GM19035 (cell line): ENCODE results near the gene COA7.
"Not testable (repeated sequence)": the region's sequence is repeated elsewhere in the genome, so short reads cannot be mapped to it uniquely, and the experiment has no call there.

Experiments used
- ATAC-seq: cut with Tn5 transposase; IDR thresholded peaks from one replicate; pipeline ENCODE4 v1.9.1; 2021; ENCODE audit not compliant: unreplicated experiment

COA7 gene

GRCh38 chr1:52697795-52698674 is at the start of gene COA7:
COA7 (minus strand) TSS chr1:52698347; CDS start chr1:52698326, 21 bp downstream.
- peak; percentile 50 for ATAC-seq

GRCh38 chr1:52747450-52747849 is 49.3 kb upstream of the COA7 start:
- no peak for ATAC-seq

GRCh38 chr1:52746189-52746588 is 48.0 kb upstream of the COA7 start:
- no peak for ATAC-seq

GRCh38 chr1:52741259-52741658 is 43.1 kb upstream of the COA7 start:
- ATAC-seq, result no peak

- ATAC-seq, result no peak
Measured at GRCh38 chr1:52739699-52740467, 41.7 kb upstream of the COA7 start.

GRCh38 chr1:52738893-52739292 is 40.7 kb upstream of the COA7 start:
- no peak for ATAC-seq

GRCh38 chr1:52738148-52738547 is 40.0 kb upstream of the COA7 start:
- ATAC-seq, result no peak

DNA sequence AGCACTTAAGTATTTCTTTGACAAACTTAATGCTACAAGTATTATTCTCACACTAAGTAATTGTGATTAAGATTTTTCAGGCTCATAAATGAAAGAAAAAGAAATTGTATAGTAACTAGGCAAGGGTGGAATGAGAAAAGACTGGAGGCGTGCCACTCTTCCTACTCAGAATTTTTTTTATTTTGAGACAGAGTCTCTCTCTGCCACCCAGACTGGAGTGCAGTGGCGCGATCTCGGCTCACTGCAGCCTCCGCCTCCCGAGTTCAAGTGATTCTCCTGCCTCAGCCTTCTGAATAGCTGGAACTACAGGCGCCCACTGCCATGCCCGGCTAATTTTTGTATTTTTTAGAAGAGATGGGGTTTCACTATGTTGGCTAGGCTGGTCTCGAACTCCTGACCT is 37.2 kb upstream of the COA7 start:
- ATAC-seq, result not testable (repeated sequence)

GRCh38 chr1:52733368-52733767 is 35.2 kb upstream of the COA7 start:
- ATAC-seq, result no peak

GRCh38 chr1:52727956-52728656 is 30.0 kb upstream of the COA7 start:
- ATAC-seq, result no peak

GRCh38 chr1:52727114-52727586 is 29.0 kb upstream of the COA7 start:
- ATAC-seq, result no peak

DNA sequence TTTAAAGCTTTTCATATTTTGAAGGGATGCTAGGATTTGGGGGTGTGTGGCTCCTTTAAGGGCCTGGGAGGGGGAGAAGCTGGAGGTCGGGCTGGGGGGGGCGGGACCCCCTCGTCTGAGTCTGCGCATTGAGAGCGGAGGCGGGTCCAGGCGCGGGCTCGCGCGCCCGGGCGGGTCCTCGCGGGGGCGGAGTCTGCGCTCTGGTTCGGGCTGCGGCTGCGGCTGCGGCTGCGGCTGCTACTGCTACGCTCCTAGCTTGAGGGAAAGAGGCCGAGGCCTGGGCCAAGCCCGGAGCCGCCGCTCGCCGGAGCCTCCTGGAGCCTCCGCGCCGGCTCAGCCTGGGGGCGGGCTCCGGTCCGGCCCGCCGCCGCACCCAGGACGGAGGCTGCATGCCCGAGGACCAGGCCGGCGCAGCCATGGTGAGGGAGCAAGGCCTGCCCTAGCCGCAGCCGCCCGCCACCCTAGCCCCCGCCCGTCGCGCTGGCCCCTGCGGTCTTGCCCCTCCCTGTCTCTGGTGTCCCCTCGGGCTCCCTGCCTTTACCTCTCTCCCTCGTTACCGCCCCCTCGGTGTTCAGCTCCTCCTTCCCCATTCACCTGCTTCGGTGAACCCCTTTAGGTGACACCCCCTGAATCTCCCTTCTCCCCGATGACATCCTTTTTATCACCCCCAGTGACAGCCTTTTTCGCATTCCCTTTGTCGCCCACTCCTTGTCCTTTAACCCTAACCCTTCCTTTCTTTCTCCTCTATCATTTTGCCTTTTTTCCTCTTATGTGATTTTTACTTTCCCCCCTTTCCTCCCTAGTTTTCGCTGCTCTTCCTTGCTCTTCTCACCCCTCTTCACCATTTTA is 28.3 kb upstream of the COA7 start, which contains the start of gene ZYG11B:
ZYG11B (plus strand) TSS at position 189 of the 849 bp plus-strand sequence; CDS start at position 390, 201 bp downstream.
- ATAC-seq, result peak; percentile 92

DNA sequence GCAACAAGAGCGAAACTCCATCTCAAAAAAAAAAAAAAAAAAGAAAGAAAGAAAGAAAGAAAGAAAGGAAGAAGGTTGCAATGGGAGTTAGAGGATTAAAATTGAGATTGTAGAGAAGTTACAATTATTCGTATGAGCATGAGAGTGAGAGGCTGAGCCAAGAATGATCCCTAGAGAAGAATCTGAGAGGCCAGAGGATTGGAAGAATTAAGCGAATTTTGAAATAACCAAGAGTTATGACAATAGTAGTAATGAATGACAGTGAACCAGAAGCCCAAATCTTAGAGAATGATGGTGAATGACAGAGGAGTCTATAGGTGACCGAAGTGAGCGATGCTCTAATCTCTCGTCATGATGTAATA is 27.7 kb upstream of the COA7 start:
- ATAC-seq, result no peak

GRCh38 chr1:52723260-52723659 is 25.1 kb upstream of the COA7 start:
- no peak for ATAC-seq

- ATAC-seq, result not testable (repeated sequence)
Measured at GRCh38 chr1:52715296-52715695, 17.1 kb upstream of the COA7 start.

GRCh38 chr1:52713590-52713989 is 15.4 kb upstream of the COA7 start:
- ATAC-seq, result no peak

- ATAC-seq, result no peak
Measured at GRCh38 chr1:52709016-52709415, 10.9 kb upstream of the COA7 start.

GRCh38 chr1:52707927-52708655 is 9.9 kb upstream of the COA7 start:
- ATAC-seq, result no peak
